NCI-H2196 treated with DMSO at 0.1 percent for 48 hours (cell line): ENCODE data around the gene MSMP.
A peak's percentile ranks its signal among the peaks of the same experiment; 100 is the strongest.

Source experiments
- DNase-seq: peaks from one replicate; lab custom pipeline; 2025; ENCODE audit not compliant: unreplicated experiment; lab: John Stamatoyannopoulos, UW

The MSMP gene

GRCh38 chr9:35771534-35771933 is 17.5 kb upstream of the MSMP start:
- peak; percentile 65 for DNase-seq

GRCh38 chr9:35771075-35771433 is 17.0 kb upstream of the MSMP start:
- DNase-seq, result peak; percentile 43

- DNase-seq, result no peak
Observed at GRCh38 chr9:35769763-35770162, 15.7 kb upstream of the MSMP start.

GRCh38 chr9:35767458-35767857 is 13.4 kb upstream of the MSMP start:
- no peak for DNase-seq

GRCh38 chr9:35766997-35767396 is 12.9 kb upstream of the MSMP start:
- no peak for DNase-seq

GRCh38 chr9:35763803-35764202 is 9.7 kb upstream of the MSMP start:
- no peak for DNase-seq

- no peak for DNase-seq
Observed at GRCh38 chr9:35763181-35763580, 9.1 kb upstream of the MSMP start.

GRCh38 chr9:35760651-35761050 is 6.6 kb upstream of the MSMP start:
- DNase-seq, result peak; percentile 65

GRCh38 chr9:35759795-35760194 is 5.7 kb upstream of the MSMP start:
- DNase-seq, result no peak

- DNase-seq, result no peak
Observed at GRCh38 chr9:35758475-35759050, 4.5 kb upstream of the MSMP start.

- DNase-seq, result no peak
Observed at GRCh38 chr9:35757892-35758275, 3.8 kb upstream of the MSMP start.

GRCh38 chr9:35757226-35757891 is 3.3 kb upstream of the MSMP start:
- peak; percentile 67 for DNase-seq

- peak; percentile 57 for DNase-seq
Observed at GRCh38 chr9:35756275-35757225, 2.5 kb upstream of the MSMP start.

- no peak for DNase-seq
Observed at GRCh38 chr9:35755071-35755470, 995 bp upstream of the MSMP start.

- no peak for DNase-seq
Observed at GRCh38 chr9:35753466-35753865, 610 bp downstream of the MSMP start.

- DNase-seq, result no peak
Observed at GRCh38 chr9:35750256-35750531, 3.9 kb downstream of the MSMP start.

GRCh38 chr9:35749515-35750255 is 4.4 kb downstream of the MSMP start:
- peak; percentile 21 for DNase-seq

GRCh38 chr9:35748858-35749514 is 5.1 kb downstream of the MSMP start, which contains the start of the genes GBA2 and RGP1:
Gene GBA2, minus strand, starts transcription at chr9:35749228. Its CDS starts 524 bp downstream, at chr9:35748704.
Gene RGP1, plus strand, starts transcription at chr9:35749287. Its CDS starts 469 bp downstream, at chr9:35749756.
- peak; percentile 65 for DNase-seq

- DNase-seq, result no peak
Observed at GRCh38 chr9:35748242-35748857, 5.7 kb downstream of the MSMP start.

GRCh38 chr9:35746583-35746982 is 7.5 kb downstream of the MSMP start:
- DNase-seq, result no peak
